CD4-positive, alpha-beta T cell (primary cell): ENCODE results near the gene BPIFB1. TPM values are rescaled to one million over a fixed set of nuclear protein-coding genes. Genes with fewer than 3 reads are reported as not detected.

Experiments
- ATAC-seq: fragments of 200-7000 bp; cut with Tn5 transposase; one replicate; pipeline ENCODE4 v1.10.0; 2022; ENCODE audit warnings: mild to moderate bottlenecking; ENCODE audit not compliant: poor library complexity
- CTCF ChIA-PET: fragments of 350-600 bp; sonication (Branson Sonifier 250); formaldehyde crosslinking; loops from one replicate; lab custom pipeline; 2021; ENCODE audit warnings: antibody characterized with exemption, inconsistent platforms; lab: Charles Lee
- POLR2A ChIA-PET: fragments of 350-600 bp; sonication (Branson Sonifier 250); formaldehyde crosslinking; loops from one replicate; lab custom pipeline; 2021; ENCODE audit warnings: antibody characterized with exemption, inconsistent platforms; lab: Charles Lee
- DNase-seq, 14 experiments: peaks; one replicate each; pipeline ENCODE4 v3.0.0-alpha.2; 2013 to 2020; ENCODE audit warnings: mixed read lengths in 2 of 14
- H3K27ac ChIP-seq, 2 donors: one replicate each; pipeline versions ENCODE4 v1.5.1 to v1.7.0; 2013; ENCODE audit warnings: low read length in 2 of 2, low read depth in 1 of 2, mild to moderate bottlenecking in 1 of 2
- H3K27me3 ChIP-seq, 2 experiments: 1 replicate in 1 of 2; 2 replicates in 1 of 2; pipeline versions ENCODE4 v1.6.1 to v1.7.0; 2013; ENCODE audit warnings: low read length in 2 of 2, control low read depth in 1 of 2, mild to moderate bottlenecking in 1 of 2, moderate library complexity in 1 of 2; ENCODE audit not compliant: insufficient read depth in 2 of 2, control insufficient read depth in 1 of 2
- H3K36me3 ChIP-seq: one replicate; pipeline ENCODE4 v1.6.1; 2013; ENCODE audit warnings: low read length, control low read depth; ENCODE audit not compliant: insufficient read depth
- H3K4me1 ChIP-seq: one replicate; pipeline ENCODE4 v1.6.1; 2013; ENCODE audit warnings: low read length, control low read depth; ENCODE audit not compliant: insufficient read depth
- H3K4me3 ChIP-seq: one replicate; pipeline ENCODE4 v1.5.1; 2013; ENCODE audit warnings: mild to moderate bottlenecking, low read length, moderate library complexity
- H3K9me3 ChIP-seq, 2 experiments: 1 replicate in 1 of 2; 2 replicates in 1 of 2; pipeline versions ENCODE4 v1.6.1 to v1.7.0; 2013; ENCODE audit warnings: low read length in 2 of 2, mild to moderate bottlenecking in 2 of 2, control low read depth in 1 of 2, moderate library complexity in 1 of 2; ENCODE audit not compliant: control insufficient read depth in 1 of 2, insufficient read depth in 1 of 2
- H3K27ac Mint-ChIP-seq: one replicate; pipeline ENCODE4 v1.8.0; 2020; ENCODE audit warnings: mixed read lengths
- H3K27me3 Mint-ChIP-seq: one replicate; pipeline ENCODE4 v1.8.0; 2021; ENCODE audit warnings: mixed read lengths
- H3K36me3 Mint-ChIP-seq: one replicate; pipeline ENCODE4 v1.8.0; 2021; ENCODE audit warnings: low read depth, mixed read lengths
- H3K4me1 Mint-ChIP-seq: one replicate; pipeline ENCODE4 v1.8.0; 2021; ENCODE audit warnings: low read depth, mixed read lengths
- H3K4me3 Mint-ChIP-seq: one replicate; pipeline ENCODE4 v1.8.0; 2020; ENCODE audit warnings: mild to moderate bottlenecking, mixed read lengths
- H3K9me3 Mint-ChIP-seq: one replicate; pipeline ENCODE4 v1.8.0; 2020; ENCODE audit warnings: mixed read lengths
- CTCF ChIP-seq: fragments of 200-600 bp; IDR thresholded peaks from one replicate; pipeline ENCODE4 v1.8.0; 2022; ENCODE audit warnings: antibody characterized with exemption, mild to moderate bottlenecking
- intact Hi-C, 2 experiments: fragments of 100-400 bp; cut with DNase I in 1 of 2; cut with micrococcal nuclease in 1 of 2; formaldehyde crosslinking; loops; one replicate each; pipeline versions ENCODE4 v1.15.1 to v1.9.0; 2023 to 2025; cut with DNase I, micrococcal nuclease
- total RNA-seq, 174 experiments: library from RNA in 2 of 174; stranded (reverse) in 2 of 174; gene quantifications; one replicate each; pipeline ENCODE4 v1.2.3 and lab custom pipeline; 2021 to 2026

The BPIFB1 gene
- total RNA-seq, 2 experiments from 2014 or later, result not detected

- H3K9me3 ChIP-seq, result no peaks in the 10 kb centered on the region
- H3K27ac ChIP-seq, result no peak overlapping the region
- Mint-ChIP-seq H3K4me3 (no peak overlapping the region), H3K27ac (no peak overlapping the region), H3K27me3 (no peaks in the 10 kb centered on the region), H3K9me3 (no peaks in the 10 kb centered on the region), H3K4me1 (no peaks in the 10 kb centered on the region), H3K36me3 (no peaks in the 10 kb centered on the region)
- ChIA-PET POLR2A (no interaction called here), CTCF (no interaction called here)
- H3K36me3 ChIP-seq, result no peaks in the 10 kb centered on the region
- H3K27me3 ChIP-seq, result no peaks in the 10 kb centered on the region
- H3K4me3 ChIP-seq, result no peak overlapping the region
- ATAC-seq, result no peak
- peaks cover 4% of the 10 kb centered on the region for H3K4me1 ChIP-seq
- TF ChIP-seq CTCF, result no peak
- no peak for DNase-seq
- intact Hi-C loops, result no loop called here
These were observed 21.0 kb downstream of the BPIFB1 start for GRCh38 chr20:33304046-33304445.

GRCh38 chr20:33305589-33306057 lies 22.6 kb downstream of the BPIFB1 start:
- no peak overlapping the region for H3K27ac ChIP-seq
- no peaks in the 10 kb centered on the region for H3K4me1 Mint-ChIP-seq
- DNase-seq (no peak), ATAC-seq (no peak)
- no peak overlapping the region for H3K27ac Mint-ChIP-seq
- H3K4me3 Mint-ChIP-seq, result no peak overlapping the region
- no peak for TF ChIP-seq CTCF
- no peaks in the 10 kb centered on the region for H3K9me3 ChIP-seq
- H3K27me3 ChIP-seq, result no peaks in the 10 kb centered on the region
- H3K4me1 ChIP-seq, result no peaks in the 10 kb centered on the region
- H3K4me3 ChIP-seq, result no peak overlapping the region
- H3K36me3 ChIP-seq, result no peaks in the 10 kb centered on the region
- POLR2A ChIA-PET, result no interaction called here
- no peaks in the 10 kb centered on the region for H3K9me3 Mint-ChIP-seq
- no peaks in the 10 kb centered on the region for H3K36me3 Mint-ChIP-seq
- no peaks in the 10 kb centered on the region for H3K27me3 Mint-ChIP-seq
- intact Hi-C loops, result no loop called here
- CTCF ChIA-PET, result no interaction called here

GRCh38 chr20:33306228-33306627 lies 23.2 kb downstream of the BPIFB1 start:
- CTCF ChIA-PET, result no interaction called here
- POLR2A ChIA-PET, result no interaction called here
- no peaks in the 10 kb centered on the region for H3K9me3 Mint-ChIP-seq
- no peaks in the 10 kb centered on the region for H3K4me1 Mint-ChIP-seq
- Histone ChIP-seq H3K27ac (no peak overlapping the region), H3K27me3 (no peaks in the 10 kb centered on the region), H3K9me3 (no peaks in the 10 kb centered on the region), H3K4me1 (no peaks in the 10 kb centered on the region), H3K36me3 (no peaks in the 10 kb centered on the region), H3K4me3 (no peak overlapping the region)
- no peak overlapping the region for H3K4me3 Mint-ChIP-seq
- no peak for TF ChIP-seq CTCF
- H3K27me3 Mint-ChIP-seq, result no peaks in the 10 kb centered on the region
- no peaks in the 10 kb centered on the region for H3K36me3 Mint-ChIP-seq
- ATAC-seq, result no peak
- no peak for DNase-seq
- intact Hi-C loops, result no loop called here
- no peak overlapping the region for H3K27ac Mint-ChIP-seq
